Muscle of back (tissue), 11 donors: ENCODE results near the gene CFAP61. TPM values are rescaled to one million over a fixed set of nuclear protein-coding genes. Genes with fewer than 3 reads are reported as not detected.
"Not testable (repeated sequence)": the region's sequence is repeated elsewhere in the genome, so short reads cannot be mapped to it uniquely, and the experiment has no call there.

Source experiments
- DNase-seq, 3 donors: peaks; one replicate each; pipeline versions ENCODE4 v3.0.0 to v3.0.0-alpha.2; 2013
- polyA plus RNA-seq, 10 donors: library from polyadenylated mRNA; unstranded; fragments of 120-200 nt; gene quantifications; one replicate each; pipeline ENCODE4 v1.2.1, GENCODE V29; 2013; ENCODE audit not compliant: insufficient read length in 10 of 10

Gene CFAP61
- polyA plus RNA-seq, 10 donors: 1.9 to 10.4 (median 4.1) TPM

DNA sequence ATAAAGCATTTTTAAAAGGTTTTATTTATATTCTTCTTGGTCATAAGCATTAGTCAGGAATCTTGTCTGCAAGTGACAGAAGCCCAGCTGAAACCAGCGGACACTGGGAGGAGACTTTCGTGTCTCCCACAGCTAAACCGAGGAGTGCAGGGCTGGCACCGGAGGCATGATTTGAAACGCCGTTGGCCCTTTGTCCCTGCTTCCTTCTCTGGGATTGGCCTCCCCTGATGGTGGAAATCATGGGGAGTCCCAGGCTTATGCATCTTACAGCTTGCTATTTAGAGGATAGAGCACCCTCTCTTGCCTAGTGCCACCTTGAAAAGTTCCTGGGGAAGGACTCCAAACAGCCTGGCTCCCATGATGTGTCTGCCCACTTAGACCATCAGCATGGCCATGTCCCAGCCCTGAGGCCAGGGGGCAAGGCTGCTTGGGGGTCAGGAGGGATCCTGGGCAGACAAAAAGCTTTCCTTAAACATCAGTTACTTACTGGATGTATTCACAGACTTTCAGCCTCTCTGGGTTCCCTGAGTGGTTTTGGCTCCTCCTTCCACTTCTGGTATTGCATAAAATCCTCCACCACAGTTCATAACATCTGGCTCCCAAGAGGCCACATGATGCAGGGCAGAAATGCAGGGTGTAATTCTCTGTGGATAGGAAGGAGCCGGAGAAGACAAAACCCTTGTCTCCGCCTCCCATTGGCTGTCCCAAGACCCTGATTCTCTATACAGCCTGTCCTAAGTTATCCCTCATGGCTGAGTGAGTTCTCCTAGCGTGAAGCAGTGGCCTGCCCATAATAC, 266.2 kb downstream of the CFAP61 start:
- peak in 1 of 3 donors; percentile 41 for DNase-seq

DNA sequence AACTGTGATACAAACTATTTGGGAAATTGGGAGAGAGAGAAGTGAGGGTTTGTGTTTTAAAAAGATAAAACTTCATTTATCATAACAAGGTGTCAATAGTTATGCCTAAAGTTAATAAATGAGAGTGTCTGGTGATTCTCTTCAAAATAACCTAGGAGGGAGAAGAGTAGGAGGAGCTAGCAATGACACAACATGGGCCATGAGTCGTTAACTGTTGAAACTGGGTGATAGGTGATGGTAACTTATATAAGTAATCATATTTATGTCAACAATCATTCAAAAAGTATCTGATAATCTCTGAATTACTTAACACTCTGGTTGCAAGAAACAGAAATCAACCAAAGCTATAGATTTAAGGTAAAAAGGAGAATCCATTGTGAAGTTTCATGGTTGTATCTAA, 268.8 kb downstream of the CFAP61 start:
- no peak for DNase-seq

DNA sequence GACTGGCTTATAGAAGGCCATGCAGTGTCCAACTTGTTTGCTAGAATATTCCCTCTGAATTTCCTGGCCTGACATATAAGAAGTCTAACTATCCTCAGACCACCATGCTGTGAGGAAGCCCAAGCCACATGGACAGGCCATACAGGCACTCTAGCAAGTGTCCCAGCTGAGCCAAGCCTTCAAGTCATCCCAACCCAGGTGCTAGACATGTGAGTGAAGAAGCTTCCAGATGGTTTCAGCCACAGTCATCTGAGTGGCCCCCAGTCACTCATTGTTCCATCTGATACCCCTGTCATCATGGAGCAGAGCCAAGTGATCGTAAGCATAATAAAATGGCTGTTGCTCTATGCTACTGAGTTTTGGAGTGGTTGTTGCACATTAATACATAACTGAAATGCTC, 269.6 kb downstream of the CFAP61 start:
- no peak for DNase-seq

DNA sequence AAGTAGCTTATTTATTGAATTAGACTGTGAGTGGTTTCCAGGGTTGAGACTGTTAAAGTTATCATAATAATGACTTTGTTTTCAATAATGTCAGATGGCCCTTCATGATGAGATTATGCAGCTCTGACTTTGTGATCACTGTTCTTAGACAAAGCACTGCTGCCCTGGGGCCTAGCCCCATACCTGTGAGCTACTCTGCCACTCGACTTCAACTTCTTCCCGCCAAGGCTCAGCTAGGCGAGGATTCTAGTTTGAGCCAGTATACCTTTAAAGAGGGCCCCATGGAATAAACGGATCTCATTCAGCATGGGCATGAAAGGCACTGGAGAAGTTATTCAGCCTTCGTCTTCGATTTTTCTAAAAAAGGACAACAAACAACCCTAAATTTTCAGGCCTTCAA, 270.6 kb downstream of the CFAP61 start:
- no peak for DNase-seq

DNA sequence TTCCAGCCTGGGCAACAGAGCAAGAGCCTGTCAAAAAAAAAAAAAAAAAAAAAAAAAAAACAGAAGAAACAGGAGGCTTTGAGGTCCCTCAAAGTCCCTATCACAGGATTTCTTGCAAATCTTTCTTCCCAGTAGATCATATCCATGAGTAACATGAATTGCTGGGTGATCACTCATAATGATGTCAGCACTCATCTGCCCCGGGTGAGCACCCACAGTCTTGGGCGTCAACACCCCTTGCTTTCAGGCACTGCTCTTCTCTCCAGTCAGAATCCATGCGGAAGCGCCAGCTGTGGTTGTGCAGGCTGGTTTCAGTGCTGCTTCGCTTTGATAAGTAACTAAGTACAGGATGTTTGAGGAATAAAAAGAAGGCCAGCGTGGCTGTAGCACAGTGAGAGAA, 275.4 kb downstream of the CFAP61 start:
- DNase-seq: no peak

DNA sequence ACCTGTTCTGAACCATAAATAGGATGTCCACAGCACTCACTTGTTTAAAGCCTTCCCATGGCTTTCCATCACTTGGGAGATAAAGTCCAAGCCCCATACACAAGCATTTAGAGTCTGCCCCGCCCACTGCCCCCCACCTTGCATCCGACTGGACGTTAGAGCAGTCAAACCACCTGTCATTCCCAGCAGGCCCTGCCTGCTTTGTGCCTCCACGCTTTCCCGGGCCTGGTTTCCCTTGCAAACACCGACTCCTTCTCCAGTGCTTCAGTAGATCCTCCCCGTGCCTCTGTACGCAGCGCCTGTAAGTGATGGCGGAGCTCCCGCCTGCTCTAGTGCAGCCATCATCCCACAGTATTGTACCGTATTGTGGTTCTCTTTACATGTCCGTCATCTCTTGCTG, 277.2 kb downstream of the CFAP61 start:
- no peak for DNase-seq

DNA sequence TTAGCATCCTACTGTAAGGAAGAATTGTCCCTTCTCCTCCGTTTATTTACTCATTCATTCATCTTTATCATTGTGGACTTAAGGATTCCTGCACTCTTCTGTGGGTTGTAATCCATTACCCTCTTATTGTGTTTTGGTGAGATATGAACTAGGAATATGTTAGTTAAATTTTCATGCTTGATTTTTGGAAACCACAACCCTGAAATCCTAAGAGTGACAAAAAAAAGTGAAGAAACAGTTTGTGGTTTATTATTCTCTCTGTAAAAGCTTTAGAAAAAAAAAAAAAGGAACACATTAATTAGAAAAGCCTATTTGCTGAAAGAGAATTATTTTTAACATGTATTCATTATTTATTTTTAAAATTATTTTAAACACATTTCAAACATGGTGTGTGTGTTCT, 278.8 kb downstream of the CFAP61 start:
- DNase-seq: no peak

DNA sequence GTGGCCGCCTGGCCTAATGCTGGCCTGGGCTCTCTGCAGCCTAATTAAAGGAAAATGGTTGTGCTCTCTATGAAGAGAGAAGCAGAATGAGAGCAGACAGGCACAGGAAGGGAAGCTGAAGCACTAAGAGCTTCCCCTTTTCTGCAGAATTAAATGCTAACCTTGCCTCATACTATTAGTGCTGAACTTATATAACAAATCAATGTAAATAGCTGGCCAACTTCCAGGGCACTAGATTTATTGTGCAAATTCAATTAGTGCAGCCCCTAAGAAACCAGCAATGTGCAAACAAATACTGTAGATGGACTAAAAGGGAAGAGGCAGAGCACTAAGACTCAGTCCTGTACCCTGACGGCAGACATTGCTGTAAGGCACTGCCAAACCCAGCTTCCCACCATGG, 279.5 kb downstream of the CFAP61 start:
- DNase-seq: no peak

DNA sequence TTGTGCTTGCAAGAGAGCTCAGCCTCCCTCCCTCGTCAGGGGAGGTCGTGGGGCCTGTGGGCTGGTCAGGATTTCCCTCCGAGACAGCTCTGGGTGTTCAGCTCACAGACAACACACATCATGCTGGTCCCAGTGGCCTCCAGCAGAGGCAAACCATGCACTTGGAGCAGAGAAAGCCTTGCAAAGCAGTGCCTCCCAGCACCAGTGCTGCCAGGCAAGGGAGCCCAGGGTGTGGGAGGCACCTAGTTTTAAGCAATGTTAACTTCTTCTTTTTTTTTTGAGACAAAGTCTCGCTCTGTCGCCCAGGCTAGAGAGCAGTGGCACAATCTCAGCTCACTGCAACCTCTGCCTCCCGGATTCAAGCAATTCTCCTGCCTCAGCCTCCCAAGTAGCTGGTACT, 281.5 kb downstream of the CFAP61 start:
- no peak for DNase-seq

DNA sequence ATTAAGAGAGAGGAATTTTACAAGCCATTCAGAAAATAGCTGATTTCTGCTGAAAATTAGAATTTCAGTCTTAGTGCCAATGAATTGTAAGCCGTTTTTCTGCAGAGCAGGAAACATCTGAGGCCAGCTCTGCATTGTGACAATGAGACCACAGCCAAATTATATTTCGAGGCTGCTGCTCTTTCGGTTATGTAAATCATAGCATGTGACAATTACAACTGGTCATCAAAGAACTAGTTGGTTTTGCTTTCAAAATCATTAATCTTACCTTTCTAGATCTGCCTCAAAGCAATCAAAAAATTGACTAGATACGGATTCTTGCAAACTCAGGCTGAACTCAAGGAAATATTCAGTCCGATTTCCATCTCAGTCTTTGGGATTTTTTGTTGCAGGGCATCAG, 282.2 kb downstream of the CFAP61 start:
- DNase-seq: no peak

DNA sequence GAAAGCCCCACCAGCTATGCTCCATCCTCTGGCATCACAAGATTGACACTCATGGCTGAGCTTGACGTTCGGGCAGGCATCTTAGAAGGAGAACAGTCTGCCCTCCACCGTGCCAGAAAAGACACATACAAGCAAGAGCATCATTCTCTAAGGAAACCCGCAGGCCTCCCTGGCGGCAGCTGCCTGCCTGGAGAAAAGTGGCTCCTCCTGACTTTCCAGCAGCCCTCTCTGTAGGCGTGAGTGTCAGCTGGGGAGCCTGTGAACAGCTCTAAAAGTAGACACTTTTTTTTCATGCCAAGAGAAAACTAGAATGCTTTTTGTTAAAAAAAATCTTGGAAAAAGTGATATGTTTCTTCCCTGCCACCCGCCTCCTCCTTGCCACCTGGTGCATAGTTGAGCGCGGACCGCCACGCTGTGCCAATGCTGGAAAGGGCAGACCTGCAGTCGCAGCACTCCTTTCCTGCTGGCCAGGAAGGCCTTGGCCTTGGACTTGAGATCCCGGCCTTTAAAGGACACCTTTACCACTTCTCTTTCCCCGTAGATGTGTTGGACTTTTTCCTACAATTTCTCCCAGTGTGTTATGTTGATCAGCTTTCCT, 285.9 kb downstream of the CFAP61 start:
- DNase-seq: no peak

DNA sequence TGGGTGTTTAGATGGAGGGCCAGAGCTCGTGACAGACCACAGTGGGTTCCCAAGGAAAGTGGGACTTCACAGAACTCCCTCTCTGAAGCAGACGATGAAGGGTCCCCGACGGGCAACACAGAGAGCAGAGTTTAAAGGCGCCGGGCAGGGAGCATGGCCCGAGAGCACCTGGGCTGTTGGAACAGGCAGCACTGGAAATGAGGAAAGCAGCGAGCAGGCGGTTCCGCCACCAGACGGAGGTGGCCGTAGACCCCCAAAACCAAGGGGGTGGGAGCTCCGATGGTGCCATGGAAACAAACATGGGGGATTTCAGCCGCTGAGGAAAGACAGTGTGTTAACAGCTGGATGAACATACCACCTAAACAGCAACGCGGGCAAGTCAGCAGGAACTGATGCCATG, 288.1 kb downstream of the CFAP61 start:
- DNase-seq: no peak

DNA sequence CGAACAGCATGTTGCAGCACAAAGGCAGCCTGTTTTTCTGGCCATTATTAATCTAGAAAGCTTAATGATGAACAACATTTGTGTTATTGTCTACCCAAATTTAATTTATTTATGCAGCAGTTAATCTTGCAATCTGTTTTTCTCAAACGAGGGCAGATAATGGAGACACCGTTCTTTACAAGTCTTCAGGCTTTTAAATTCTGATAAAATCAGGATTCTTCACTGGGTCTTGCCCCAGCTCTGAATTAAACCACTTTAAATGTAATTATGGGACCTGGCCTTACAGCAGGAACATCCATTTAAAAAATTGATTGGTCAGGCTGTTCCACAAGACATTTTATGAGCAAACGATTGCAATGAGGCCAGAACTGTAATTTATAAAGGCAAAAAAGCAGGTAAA, 289.0 kb downstream of the CFAP61 start:
- DNase-seq: no peak

DNA sequence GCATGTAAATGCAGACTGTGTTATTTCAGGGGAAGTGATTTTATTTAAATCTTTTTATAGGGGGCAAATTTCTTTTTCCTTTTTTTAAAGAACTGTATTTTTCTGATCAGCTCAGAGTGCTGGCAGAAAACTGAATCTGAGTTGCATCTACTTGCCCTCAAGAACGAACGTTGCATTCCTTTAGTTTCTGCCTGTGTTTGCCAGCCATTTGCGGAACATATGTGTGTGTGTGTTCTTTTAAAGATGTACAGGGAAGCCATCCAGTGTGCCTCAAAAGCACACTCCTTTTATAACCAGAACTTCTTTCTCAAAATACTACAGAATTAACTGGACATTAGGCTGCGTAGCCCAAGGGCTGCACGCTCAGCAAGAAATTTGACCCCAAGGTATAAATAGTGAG, 289.7 kb downstream of the CFAP61 start:
- peak in 1 of 3 donors; percentile 5 for DNase-seq

DNA sequence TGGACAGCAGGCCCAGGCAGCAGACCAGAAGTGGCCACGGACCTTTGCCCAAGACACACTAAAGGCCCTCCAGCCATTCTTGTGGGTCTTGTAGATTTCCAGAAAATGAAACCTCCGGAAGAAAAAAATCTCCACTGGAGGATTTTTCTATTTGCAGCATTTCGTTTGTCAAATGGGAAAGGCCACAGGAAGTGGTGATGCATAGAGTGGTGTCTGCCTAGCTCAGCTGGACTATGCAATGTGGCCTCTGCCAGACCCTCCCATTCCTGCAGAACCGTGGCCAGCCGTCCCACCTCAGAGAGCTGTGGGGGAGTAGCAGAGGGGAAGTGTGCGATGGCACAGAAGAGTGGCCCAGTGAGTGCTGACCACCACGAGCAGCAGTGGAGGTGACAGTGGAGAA, 291.6 kb downstream of the CFAP61 start:
- DNase-seq: no peak

DNA sequence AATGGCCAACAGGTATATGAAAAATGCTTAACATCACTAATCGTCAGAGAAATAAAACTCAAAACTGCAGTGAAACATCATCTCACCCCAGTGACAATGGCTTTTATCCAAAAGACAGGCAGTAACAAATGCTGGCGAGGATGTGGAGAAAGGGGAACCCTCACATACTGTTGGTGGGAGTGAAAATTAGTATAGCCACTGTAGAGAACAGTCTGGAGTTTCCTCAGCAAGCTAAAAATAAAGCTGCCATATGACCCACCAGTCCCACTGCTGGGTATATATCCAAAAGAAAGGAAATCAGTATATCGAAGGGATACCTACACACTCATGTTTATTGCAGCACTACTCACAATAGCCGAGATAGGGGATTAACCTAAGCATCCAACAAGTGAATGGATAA, 292.1 kb downstream of the CFAP61 start:
- DNase-seq: no peak

DNA sequence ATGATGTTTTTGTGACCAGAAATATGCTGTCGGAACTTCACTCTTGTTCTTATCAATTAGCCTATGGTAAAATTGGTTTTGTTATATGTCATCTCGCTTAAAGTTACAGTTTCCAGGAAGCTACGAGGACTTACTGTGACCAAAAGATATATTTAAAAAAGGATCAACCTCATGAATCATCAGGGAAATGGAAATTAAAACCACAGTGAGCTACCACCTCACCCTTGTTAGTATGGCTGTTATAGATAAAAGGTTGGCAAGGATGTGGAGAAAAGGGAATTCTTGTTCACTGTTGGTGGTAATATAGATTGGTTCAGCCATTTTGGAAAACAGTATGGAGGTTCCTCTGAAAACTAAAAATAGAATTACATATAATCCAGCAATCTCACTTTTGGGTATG, 301.2 kb downstream of the CFAP61 start:
- no peak for DNase-seq

DNA sequence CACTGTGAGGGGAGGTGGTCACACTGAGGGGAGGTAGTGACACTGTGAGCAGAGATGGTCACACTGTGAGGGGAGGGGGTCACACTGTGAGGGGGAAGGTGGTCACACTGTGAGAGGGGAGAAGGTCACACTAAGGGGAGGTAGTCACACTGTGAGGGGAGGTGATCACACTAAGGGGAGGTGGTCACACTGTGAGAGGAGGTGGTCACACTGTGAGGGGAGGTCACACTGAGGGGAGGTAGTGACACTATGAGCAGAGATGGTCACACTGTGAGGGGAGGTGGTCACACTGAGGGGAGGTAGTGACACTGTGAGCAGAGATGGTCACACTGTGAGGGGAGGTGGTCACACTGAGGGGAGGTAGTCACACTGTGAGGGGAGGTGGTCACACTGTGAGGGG, 303.2 kb downstream of the CFAP61 start:
- not testable (repeated sequence) for DNase-seq

DNA sequence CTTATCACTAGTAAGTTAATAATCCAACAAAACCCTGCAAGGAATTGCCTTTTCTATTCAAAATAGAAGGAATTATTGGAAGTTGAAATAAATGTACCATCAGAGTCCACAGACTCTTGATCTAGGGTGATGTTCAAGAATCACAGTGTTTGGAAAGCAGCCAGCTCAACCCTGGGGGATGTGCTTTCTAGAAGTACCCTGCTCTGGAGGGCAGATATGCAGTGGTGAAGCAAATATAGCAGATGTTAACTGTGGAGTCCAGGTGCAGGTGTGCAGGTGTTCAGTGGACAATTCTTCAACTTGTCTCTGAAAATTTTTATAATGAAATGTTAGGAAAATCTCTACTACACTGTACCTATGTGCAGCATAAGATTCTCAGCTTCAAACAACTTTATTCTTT, 306.5 kb downstream of the CFAP61 start:
- DNase-seq: no peak

DNA sequence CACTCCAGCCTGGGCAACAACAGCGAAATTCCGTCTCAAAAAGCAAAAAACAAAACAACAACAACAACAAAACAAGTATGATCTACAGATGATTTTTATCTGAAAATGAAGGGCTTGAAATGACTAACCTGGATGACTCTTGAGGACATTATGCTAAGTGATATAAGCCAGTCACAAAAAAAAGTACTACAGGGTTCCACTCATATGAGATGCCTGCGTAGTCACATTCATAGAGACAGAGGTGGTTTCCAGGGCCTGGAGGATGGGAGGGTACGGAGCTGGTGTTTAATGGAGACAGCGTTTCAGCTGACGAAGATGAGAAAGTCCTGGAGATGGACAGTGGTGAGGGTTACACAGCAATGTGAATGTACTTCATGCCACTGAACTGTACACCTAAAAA, 307.3 kb downstream of the CFAP61 start:
- DNase-seq: no peak

DNA sequence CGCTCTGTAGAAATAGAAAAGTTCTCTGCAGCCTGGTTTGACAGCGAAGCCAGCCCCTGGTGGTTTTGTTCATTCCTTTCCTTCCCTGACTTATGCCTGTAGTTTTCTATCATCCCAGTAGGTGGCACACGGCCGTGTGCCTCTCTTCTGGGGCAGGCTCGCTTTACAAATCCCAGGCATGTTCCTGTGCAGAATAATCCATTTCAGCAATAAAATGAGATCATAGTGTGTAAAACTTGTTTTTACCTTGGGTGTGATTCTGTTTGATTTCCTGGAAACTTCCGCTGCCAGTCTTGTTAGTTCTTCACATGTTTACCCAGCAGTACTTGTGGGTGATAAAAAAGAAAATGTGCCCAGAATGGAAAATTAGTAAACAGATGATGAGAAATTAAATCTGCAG, 308.1 kb downstream of the CFAP61 start:
- peak; percentile 37 to 78 (median 61) for DNase-seq

DNA sequence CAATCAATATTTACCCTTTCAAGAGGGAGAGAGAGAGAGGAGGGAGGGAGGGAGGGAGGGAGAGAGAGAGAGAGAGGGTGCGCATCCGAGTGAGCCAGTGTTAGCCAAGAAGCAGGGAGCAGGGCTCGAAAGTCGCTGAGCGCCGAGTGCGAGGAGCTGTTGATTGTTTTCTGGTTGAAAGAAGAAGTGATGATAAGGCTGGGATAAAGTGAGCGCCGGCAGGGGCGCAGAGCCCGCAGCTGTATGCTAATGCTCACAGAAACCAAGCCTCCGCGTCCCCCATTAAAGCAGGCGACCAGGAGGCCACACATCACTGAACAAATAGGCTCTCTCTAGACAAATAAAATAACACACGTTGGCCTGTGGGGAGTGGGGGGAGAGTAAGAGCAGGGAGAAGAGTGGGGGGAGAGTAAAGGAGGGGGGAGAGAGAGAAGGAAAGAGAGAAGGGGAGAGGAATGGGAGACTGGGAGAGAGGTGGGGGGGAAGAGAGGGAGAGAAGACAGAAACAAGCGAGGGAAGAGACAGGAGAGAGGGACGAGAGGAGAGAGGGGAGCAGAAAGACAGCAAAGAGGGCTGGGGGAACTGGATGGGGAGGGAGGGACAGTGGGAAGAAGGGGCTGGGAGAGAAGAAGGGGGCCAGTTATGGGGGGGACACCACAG, 310.6 kb downstream of the CFAP61 start:
- peak in 1 of 3 donors; percentile 18 for DNase-seq

DNA sequence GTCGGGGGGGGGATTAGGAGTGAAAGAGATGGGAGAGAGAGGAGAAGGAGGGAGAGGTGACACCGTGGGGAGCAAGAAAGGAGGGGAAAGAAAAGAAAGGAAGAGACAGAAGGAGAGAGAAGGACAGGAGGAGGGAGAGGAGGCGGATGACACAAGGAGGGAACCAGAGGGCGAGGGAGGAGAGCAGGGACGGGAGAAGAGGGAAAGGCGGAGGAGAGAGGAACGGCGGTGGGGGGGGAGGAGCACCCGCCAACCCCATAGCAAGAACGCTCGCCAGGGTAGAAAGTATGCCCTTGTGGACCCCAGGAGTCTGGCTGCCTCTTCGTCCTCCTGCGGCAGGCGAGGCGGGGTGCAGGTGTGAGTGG, 311.1 kb downstream of the CFAP61 start:
- no peak for DNase-seq
